ENCODE data around the gene PFKP.
A peak's percentile ranks its signal among the peaks of the same experiment; 100 is the strongest.
"Not testable (repeated sequence)": the region's sequence is repeated elsewhere in the genome, so short reads cannot be mapped to it uniquely, and the experiment has no call there.

PFKP gene

DNA sequence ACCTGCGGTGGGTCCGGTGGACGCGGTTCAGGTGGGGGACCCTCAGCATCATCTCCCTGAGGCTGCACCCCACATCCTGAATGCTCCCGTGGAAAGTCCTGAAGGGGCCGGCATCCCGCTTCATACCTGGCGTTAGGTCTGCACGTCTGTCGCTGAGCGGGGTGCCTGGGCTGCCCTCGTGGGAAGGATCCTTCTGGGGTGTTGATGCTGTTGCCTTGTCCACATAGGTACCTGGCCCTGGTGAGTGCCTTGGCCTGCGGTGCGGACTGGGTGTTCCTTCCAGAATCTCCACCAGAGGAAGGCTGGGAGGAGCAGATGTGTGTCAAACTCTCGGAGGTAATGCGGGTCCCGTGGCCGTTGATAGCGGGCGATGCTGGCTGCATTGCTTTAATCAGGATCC lies 37.8 kb downstream of the PFKP start:
- Histone ChIP-seq H3K9me3 (no peaks in the 10 kb centered on the region), H3K4me3 (no peak overlapping the region), H3K27ac (peak overlapping the region in 1 of 2 donors; percentile 65), H3K36me3 (peaks cover 33 to 71% (median 68%) of the 10 kb centered on the region in 3 donors), H3K4me1 (peaks cover 0 to 49% (median 7%) of the 10 kb centered on the region in 4 donors), H3K27me3 (no peaks in the 10 kb centered on the region)
- TF ChIP-seq, protein P1, sequence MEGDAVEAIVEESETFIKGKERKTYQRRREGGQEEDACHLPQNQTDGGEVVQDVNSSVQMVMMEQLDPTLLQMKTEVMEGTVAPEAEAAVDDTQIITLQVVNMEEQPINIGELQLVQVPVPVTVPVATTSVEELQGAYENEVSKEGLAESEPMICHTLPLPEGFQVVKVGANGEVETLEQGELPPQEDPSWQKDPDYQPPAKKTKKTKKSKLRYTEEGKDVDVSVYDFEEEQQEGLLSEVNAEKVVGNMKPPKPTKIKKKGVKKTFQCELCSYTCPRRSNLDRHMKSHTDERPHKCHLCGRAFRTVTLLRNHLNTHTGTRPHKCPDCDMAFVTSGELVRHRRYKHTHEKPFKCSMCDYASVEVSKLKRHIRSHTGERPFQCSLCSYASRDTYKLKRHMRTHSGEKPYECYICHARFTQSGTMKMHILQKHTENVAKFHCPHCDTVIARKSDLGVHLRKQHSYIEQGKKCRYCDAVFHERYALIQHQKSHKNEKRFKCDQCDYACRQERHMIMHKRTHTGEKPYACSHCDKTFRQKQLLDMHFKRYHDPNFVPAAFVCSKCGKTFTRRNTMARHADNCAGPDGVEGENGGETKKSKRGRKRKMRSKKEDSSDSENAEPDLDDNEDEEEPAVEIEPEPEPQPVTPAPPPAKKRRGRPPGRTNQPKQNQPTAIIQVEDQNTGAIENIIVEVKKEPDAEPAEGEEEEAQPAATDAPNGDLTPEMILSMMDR (IDR thresholded peaks at IDR 0.05), result no peak
- intact Hi-C loops (cut with DNase I; ENCODE audit: low total_unique reads), result no loop called here
- DNase-seq, result peak in 1 of 2 donors; percentile 66

DNA sequence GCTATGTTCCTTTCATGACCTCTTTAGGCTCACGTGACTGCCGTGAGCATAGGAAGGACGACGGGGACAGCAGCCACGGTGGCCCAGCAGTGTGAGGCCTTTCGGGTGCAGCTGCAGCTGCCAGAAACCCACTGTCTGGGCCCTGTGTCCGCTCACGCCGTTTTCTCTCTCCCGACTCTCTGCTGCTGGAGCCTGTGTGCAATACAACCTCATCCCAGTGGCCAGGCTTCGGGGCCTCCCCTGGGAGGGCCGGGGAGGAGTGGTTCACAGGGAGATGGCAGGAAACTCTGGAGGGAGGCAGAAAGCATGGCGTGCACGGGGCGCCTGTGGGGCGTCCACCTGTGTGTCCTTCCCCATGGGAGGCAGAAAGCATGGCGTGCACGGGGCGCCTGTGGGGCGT lies 38.6 kb downstream of the PFKP start:
- peaks cover 33 to 66% (median 66%) of the 10 kb centered on the region in 3 donors for H3K36me3 ChIP-seq
- H3K4me3 ChIP-seq, result no peak overlapping the region
- intact Hi-C loops (cut with DNase I; ENCODE audit: low total_unique reads), result no loop called here
- no peaks in the 10 kb centered on the region for H3K9me3 ChIP-seq
- TF ChIP-seq, protein P1 (IDR thresholded peaks at IDR 0.05), result no peak
- H3K27ac ChIP-seq, result peak overlapping the region in 1 of 2 donors; percentile 65
- no peaks in the 10 kb centered on the region for H3K27me3 ChIP-seq
- H3K4me1 ChIP-seq, result peaks cover 0 to 49% (median 7%) of the 10 kb centered on the region in 4 donors
- DNase-seq, result peak in 1 of 2 donors; percentile 59

DNA sequence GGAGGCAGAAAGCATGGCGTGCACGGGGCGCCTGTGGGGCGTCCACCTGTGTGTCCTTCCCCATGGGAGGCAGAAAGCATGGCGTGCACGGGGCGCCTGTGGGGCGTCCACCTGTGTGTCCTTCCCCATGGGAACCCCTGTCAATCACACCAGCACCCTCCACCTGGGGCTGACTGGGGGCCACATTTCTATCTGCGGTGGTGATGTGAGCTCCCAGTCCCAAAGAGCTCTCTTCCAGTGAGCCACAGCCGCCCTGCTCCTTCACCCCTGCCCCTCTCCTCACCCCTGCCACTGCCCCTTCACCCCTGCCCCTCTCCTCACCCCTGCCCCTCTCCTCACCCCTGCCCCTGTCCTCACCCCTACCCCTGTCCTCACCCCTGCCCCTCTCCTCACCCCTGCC lies 39.0 kb downstream of the PFKP start:
- peaks cover 0 to 50% (median 7%) of the 10 kb centered on the region in 4 donors for H3K4me1 ChIP-seq
- peak in 1 of 2 donors; percentile 59 for DNase-seq
- H3K36me3 ChIP-seq, result peaks cover 33 to 64% (median 62%) of the 10 kb centered on the region in 3 donors
- intact Hi-C loops (cut with DNase I; ENCODE audit: low total_unique reads); H3K4me3 ChIP-seq; H3K27me3 ChIP-seq; H3K9me3 ChIP-seq: not testable (repeated sequence)
- peak overlapping the region; percentile 75 to 80 for H3K27ac ChIP-seq

DNA sequence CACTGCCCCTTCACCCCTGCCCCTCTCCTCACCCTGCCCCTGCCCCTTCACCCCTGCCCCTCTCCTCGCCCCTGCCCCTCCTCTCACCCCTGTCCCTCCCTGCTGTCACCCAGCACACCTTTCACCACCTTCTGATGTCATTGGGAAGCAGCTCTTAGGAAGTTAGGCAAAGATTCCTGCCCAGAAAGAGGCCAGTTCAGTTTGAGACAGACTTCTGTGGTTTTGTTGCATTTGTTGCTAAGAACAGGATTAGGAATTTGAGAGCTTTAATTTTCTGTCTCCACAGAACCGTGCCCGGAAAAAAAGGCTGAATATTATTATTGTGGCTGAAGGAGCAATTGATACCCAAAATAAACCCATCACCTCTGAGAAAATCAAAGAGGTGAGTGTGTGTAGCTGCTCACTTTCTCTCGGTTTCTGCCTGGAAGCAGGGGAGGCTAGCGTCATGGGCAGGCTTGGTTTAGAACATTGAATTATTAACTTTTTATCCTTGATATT lies 39.6 kb downstream of the PFKP start:
- H3K4me1 ChIP-seq, result peaks cover 0 to 55% (median 7%) of the 10 kb centered on the region in 4 donors
- TF ChIP-seq, protein P1 (IDR thresholded peaks at IDR 0.05), result no peak
- intact Hi-C loops (cut with DNase I; ENCODE audit: low total_unique reads), result no loop called here

DNA sequence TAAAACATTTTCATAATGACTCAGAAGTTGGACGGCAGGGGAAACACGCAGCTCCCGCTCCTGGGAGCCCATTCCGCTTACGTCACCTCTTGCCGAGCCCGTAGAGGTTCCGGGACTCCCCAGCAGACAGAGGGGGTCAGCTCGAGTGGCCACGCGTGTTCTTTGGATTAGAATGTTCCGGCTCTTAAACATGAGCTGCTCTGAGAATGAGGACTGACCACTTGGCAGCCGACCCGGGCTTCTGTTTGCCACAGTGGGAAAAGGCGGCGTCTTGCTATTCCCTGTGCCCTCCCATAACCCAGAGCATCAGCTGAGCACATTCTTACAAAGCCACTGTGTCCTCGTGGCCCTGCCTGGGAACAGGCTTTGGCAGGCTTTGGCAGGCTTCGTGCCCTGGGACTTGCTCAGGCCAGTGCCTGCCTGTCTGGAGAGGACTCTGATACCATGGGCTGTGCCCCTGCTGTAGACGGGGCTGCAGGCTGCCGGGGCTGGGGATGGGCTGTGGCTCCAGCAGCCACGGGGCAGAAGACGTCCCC lies 40.1 kb downstream of the PFKP start:
- peaks cover 0 to 55% (median 7%) of the 10 kb centered on the region in 4 donors for H3K4me1 ChIP-seq
- intact Hi-C loops (cut with DNase I; ENCODE audit: low total_unique reads), result no loop called here
- H3K27me3 ChIP-seq, result no peaks in the 10 kb centered on the region
- H3K9me3 ChIP-seq, result no peaks in the 10 kb centered on the region
- TF ChIP-seq, protein P1 (IDR thresholded peaks at IDR 0.05), result no peak
- DNase-seq, result peak; percentile 84 to 97
- peaks cover 41 to 72% (median 68%) of the 10 kb centered on the region in 3 donors for H3K36me3 ChIP-seq
- H3K4me3 ChIP-seq, result peak overlapping the region in 1 of 2 donors; percentile 8
- H3K27ac ChIP-seq, result peak overlapping the region; percentile 75 to 80

More for the DNA sequence above, 39.6 kb downstream of the PFKP start:
- Histone ChIP-seq H3K27me3 (no peaks in the 10 kb centered on the region), H3K36me3 (peaks cover 37 to 66% (median 63%) of the 10 kb centered on the region in 3 donors), H3K4me3 (peak overlapping the region in 1 of 2 donors; percentile 8), H3K9me3 (no peaks in the 10 kb centered on the region), H3K27ac (peak overlapping the region; percentile 75 to 80)
- peak in 1 of 2 donors; percentile 51 for DNase-seq

DNA sequence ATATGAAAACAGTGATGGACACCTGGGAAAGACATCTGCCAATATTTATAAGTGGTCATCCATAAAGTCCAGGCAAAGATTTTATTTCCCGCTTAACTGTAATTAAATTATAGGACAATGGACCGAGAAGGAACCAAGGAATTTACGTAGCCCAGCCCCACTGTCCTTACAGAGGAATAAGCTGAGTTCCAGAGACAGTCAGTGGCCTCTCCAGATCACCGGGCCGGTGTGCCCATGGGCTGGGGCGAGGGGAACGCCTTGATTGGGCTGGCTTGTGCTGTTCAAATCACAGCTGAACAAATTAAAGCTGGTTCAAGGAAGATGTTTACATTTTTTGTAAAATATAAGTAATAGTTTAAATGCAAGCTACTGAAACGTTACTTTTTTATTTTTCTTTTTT lies 40.7 kb downstream of the PFKP start:
- Histone ChIP-seq H3K9me3 (no peaks in the 10 kb centered on the region), H3K27ac (peak overlapping the region; percentile 75 to 80), H3K27me3 (no peaks in the 10 kb centered on the region), H3K36me3 (peaks cover 42 to 73% (median 72%) of the 10 kb centered on the region in 3 donors), H3K4me3 (no peak overlapping the region), H3K4me1 (peaks cover 0 to 51% (median 7%) of the 10 kb centered on the region in 4 donors)
- intact Hi-C loops (cut with DNase I; ENCODE audit: low total_unique reads), result no loop called here
- DNase-seq, result no peak
- TF ChIP-seq, protein P1 (IDR thresholded peaks at IDR 0.05), result no peak

Data from tibial artery (tissue), 4 donors.